KMS-11 (cell line): ENCODE results near the gene FREM1.

Experiments
- H2AFZ ChIP-seq: fragments of 200-600 bp; sonication (generic); 2 replicates; pipeline ENCODE4 v1.6.1; 2016; ENCODE audit warnings: antibody characterized with exemption, mixed run types, low read depth
- H3K27ac ChIP-seq: fragments of 200-600 bp; sonication (generic); 2 replicates; pipeline ENCODE4 v1.6.1; 2016; ENCODE audit warnings: mild to moderate bottlenecking, mixed run types
- H3K27me3 ChIP-seq: fragments of 200-600 bp; sonication (generic); 2 replicates; pipeline ENCODE4 v1.6.1; 2017; ENCODE audit warnings: mild to moderate bottlenecking, low read depth, mixed run types, moderate library complexity; ENCODE audit not compliant: insufficient read depth
- H3K36me3 ChIP-seq: fragments of 200-600 bp; sonication (generic); 2 replicates; pipeline ENCODE4 v1.6.1; 2017; ENCODE audit warnings: mild to moderate bottlenecking, mixed run types; ENCODE audit not compliant: insufficient read depth
- H3K4me1 ChIP-seq: fragments of 200-600 bp; sonication (generic); 2 replicates; pipeline ENCODE4 v1.6.1; 2016; ENCODE audit warnings: mild to moderate bottlenecking, low read depth, mixed run types; ENCODE audit not compliant: poor library complexity, severe bottlenecking
- H3K4me2 ChIP-seq: fragments of 200-600 bp; sonication (generic); 2 replicates; pipeline ENCODE4 v1.7.0; 2016; ENCODE audit warnings: mild to moderate bottlenecking, mixed run types
- H3K4me3 ChIP-seq: fragments of 200-600 bp; sonication (generic); IDR thresholded peaks from 2 replicates; pipeline ENCODE4 v1.6.1; 2017; ENCODE audit warnings: low read depth, low read length, mixed read lengths; ENCODE audit not compliant: insufficient read depth
- H3K79me2 ChIP-seq: fragments of 200-600 bp; sonication (generic); 2 replicates; pipeline ENCODE4 v1.6.1; 2016; ENCODE audit warnings: low read depth, mixed run types; ENCODE audit not compliant: insufficient read depth
- H3K9ac ChIP-seq: fragments of 200-600 bp; sonication (generic); 2 replicates; pipeline ENCODE4 v1.6.1; 2016; ENCODE audit warnings: mild to moderate bottlenecking, mixed run types
- H4K20me1 ChIP-seq: fragments of 200-600 bp; sonication (generic); 2 replicates; pipeline ENCODE4 v1.6.1; 2016; ENCODE audit warnings: mild to moderate bottlenecking, mixed run types; ENCODE audit not compliant: insufficient read depth
- TF ChIP-seq, protein P1 (sequence below): fragments of 200-600 bp; sonication (generic); conservative IDR thresholded peaks from 2 replicates; pipeline ENCODE4 v1.6.1; 2017; ENCODE audit warnings: low read depth, mild to moderate bottlenecking, antibody characterized with exemption, low read length, moderate library complexity, mixed read lengths

The FREM1 gene

DNA sequence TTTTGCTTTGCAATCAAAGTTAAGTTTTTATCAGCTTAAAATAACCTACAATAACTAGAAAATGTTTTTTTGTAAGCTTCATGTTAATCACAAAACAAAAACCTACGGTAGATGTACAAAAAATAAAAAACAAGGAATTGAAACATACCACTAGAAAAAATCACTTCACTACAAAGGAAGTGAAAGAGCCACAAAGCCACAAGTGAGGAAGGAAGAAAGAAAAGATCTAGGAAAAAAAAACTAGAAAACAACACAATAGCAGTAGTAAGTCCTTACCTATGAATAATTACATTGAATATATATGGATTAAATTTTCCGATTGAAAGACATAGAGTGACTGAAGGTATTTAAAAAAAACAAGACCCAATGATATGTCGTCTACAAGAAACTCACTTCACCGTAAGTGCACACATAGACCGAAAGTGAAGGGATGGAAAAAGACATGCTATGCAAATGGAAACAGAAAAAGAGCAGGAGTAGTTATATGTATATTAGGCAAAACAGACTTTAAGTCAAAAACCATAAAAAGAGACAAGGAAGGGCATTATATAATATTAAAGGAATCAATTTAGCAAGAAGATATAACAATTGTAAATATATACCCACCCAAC is 203.6 kb downstream of the FREM1 start:
- Histone ChIP-seq H3K4me3 (no peak overlapping the region), H4K20me1 (no peaks in the 10 kb centered on the region), H3K36me3 (no peaks in the 10 kb centered on the region), H2AFZ (no peak overlapping the region), H3K27me3 (no peaks in the 10 kb centered on the region), H3K9ac (no peak overlapping the region), H3K4me1 (no peaks in the 10 kb centered on the region), H3K4me2 (no peak overlapping the region), H3K79me2 (no peaks in the 10 kb centered on the region), H3K27ac (no peak overlapping the region)
- TF ChIP-seq, protein P1, sequence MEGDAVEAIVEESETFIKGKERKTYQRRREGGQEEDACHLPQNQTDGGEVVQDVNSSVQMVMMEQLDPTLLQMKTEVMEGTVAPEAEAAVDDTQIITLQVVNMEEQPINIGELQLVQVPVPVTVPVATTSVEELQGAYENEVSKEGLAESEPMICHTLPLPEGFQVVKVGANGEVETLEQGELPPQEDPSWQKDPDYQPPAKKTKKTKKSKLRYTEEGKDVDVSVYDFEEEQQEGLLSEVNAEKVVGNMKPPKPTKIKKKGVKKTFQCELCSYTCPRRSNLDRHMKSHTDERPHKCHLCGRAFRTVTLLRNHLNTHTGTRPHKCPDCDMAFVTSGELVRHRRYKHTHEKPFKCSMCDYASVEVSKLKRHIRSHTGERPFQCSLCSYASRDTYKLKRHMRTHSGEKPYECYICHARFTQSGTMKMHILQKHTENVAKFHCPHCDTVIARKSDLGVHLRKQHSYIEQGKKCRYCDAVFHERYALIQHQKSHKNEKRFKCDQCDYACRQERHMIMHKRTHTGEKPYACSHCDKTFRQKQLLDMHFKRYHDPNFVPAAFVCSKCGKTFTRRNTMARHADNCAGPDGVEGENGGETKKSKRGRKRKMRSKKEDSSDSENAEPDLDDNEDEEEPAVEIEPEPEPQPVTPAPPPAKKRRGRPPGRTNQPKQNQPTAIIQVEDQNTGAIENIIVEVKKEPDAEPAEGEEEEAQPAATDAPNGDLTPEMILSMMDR, result no peak

DNA sequence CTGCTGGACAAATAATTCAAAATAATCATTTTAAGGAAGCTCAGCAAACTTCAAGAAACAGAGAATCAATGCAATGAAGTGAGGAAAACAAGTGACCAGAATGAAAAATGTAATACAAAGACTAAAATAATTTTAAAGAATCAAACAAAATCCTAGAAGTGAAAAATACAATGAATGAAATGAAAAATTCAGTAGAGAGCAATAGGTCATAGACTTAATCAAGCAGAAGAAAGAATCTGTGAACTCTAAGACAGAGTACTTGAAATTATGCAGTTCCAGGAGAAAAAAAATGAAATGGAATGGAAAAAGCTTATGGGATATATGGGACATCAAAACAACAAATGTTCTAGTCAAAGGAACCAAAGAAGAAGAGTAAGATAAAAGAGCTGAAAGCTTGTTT is 205.1 kb downstream of the FREM1 start:
- Histone ChIP-seq H3K9ac (no peak overlapping the region), H3K4me1 (no peaks in the 10 kb centered on the region), H2AFZ (no peak overlapping the region), H4K20me1 (no peaks in the 10 kb centered on the region), H3K27me3 (no peaks in the 10 kb centered on the region), H3K4me2 (no peak overlapping the region), H3K36me3 (no peaks in the 10 kb centered on the region), H3K79me2 (no peaks in the 10 kb centered on the region), H3K27ac (no peak overlapping the region), H3K4me3 (no peak overlapping the region)
- TF ChIP-seq, protein P1, result no peak

DNA sequence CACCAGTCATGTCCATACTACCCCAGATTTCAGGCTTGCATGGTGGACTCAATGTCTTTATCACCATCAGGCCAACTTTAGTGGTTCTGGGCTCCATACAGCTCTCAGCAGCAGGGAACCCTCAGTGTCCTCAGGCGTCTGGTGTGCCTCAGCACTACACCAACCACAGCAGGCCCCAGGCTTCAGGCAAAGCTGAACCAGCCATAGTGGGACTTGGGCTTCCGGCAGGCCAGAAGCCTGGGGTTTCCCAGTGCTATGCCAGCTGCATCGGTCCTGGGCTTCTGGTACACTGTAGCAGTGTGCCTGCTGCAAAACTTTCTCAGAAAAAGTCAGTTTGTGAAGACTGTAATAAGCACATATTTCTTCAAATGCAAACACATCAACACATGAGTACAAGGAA is 205.9 kb downstream of the FREM1 start:
- Histone ChIP-seq H3K79me2 (no peaks in the 10 kb centered on the region), H3K27me3 (no peaks in the 10 kb centered on the region), H3K4me2 (no peak overlapping the region), H2AFZ (no peak overlapping the region), H3K4me1 (no peaks in the 10 kb centered on the region), H3K36me3 (no peaks in the 10 kb centered on the region), H3K9ac (no peak overlapping the region), H4K20me1 (no peaks in the 10 kb centered on the region), H3K27ac (no peak overlapping the region), H3K4me3 (no peak overlapping the region)
- TF ChIP-seq, protein P1, result no peak

DNA sequence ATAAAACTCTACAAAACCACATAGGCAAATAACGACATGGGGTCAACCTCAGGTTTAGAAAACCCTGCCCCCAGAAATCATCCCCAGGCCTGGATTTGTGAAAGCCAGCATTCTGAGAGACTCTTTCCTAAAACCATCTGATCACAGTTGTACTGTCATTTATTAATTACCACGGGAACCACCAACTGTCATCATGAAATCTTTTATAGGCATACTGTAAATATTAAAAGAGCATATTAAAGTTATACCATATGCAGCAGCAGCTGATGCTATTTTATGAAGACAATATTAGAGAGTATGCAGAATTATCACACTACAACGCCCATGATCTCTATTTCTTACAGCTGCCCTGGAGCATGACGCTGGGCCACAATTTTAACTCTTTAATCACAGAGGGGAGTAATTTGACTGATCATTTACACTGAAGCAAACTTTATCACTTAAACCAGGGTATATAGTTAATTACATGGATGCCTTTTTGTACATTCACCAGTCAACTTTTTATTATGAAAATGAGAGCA is 208.0 kb downstream of the FREM1 start:
- Histone ChIP-seq H3K36me3 (no peaks in the 10 kb centered on the region), H3K4me2 (no peak overlapping the region), H3K27me3 (no peaks in the 10 kb centered on the region), H3K9ac (no peak overlapping the region), H3K4me3 (no peak overlapping the region), H4K20me1 (no peaks in the 10 kb centered on the region), H3K4me1 (no peaks in the 10 kb centered on the region), H3K79me2 (no peaks in the 10 kb centered on the region), H3K27ac (no peak overlapping the region), H2AFZ (no peak overlapping the region)
- TF ChIP-seq, protein P1, result no peak
